ENCODE data around the gene CPSF4L.

DNA sequence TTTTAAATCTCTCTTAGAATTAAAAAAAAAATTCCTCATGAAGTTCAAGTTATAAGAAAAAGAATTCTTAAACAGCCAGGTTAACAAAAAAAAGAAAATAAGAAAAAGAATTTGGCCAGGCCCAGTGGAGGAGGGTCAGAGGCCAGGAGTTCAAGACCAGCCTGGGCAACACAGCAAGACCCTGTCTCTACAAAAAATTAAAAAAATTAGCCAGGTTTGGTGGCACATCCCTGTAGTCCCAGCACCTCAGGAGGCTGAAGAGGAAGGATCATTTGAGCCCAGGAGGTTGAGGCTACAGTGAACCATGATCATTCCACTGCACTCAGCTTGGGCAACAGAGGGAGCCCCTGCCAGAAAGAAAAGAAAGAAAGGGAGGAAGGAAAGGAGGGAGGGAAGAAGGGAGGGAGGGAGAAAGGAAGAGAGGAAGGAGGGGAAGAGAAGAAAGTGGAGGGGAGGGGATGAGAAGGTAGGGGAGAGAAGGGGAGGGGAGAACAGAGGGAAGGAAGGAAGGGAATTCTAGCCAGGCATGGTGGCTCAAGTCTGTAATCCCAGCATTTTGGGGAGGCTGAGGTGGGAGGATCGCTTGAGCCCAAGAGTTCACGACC is 38.0 kb downstream of the CPSF4L start:
- no peak for TF ChIP-seq EZH2 (IDR thresholded peaks at IDR 0.05)
- no peak for TF ChIP-seq FOXP2 (optimal IDR thresholded peaks at IDR 0.05; ENCODE audit: control extremely low read depth, extremely low read length, insufficient read depth)

Data from SK-N-MC (cell line).